HepG2 (cell line): ENCODE measurements around the gene TRIM23. TPM values are rescaled to one million over a fixed set of nuclear protein-coding genes. Genes with fewer than 3 reads are reported as not detected.
A peak's percentile ranks its signal among the peaks of the same experiment; 100 is the strongest.

Experiments
- ATAC-seq: fragments of 200-7000 bp; cut with Tn5 transposase; 3 replicates; pipeline ENCODE4 v1.9.1; 2020; ENCODE audit warnings: mild to moderate bottlenecking, moderate library complexity
- BruUV-seq: library from RNA; stranded (reverse); fragments of 400-500 nt; replicated peaks from 2 replicates; lab custom pipeline; 2021; lab: Mats Ljungman, UMichigan
- CTCF ChIA-PET: fragments of 300-600 bp; formaldehyde crosslinking; extraction: SDS; loops from one replicate; lab custom pipeline; 2021; ENCODE audit warnings: low total read pairs, inconsistent platforms, low intra/inter-chr PET ratio; lab: Yijun Ruan, JAX
- POLR2A ChIA-PET: fragments of 350-600 bp; sonication (Branson Sonifier 250); formaldehyde crosslinking; loops from one replicate; lab custom pipeline; 2020; ENCODE audit warnings: antibody characterized with exemption, inconsistent platforms; lab: Yijun Ruan, JAX
- DNase-seq: peaks from one replicate; pipeline ENCODE4 v3.0.0-alpha.2; 2015; ENCODE audit warnings: low spot score
- FAIRE-seq: peaks from 3 replicates; lab custom pipeline; 2011; peaks lifted over from hg19 to GRCh38; lab: Jason Lieb, UNC
- H2AFZ ChIP-seq: one replicate; pipeline ENCODE4 v1.6.1; 2011; ENCODE audit warnings: low read length, inconsistent platforms
- H3K27ac ChIP-seq: fragments of 300-600 bp; 3 replicates; pipeline ENCODE4 v1.8.0; 2011; ENCODE audit warnings: mixed run types, mild to moderate bottlenecking, mixed read lengths, low read length, inconsistent platforms; ENCODE audit not compliant: insufficient read depth; ENCODE audit errors: extremely low read length
- H3K27me3 ChIP-seq, 2 experiments: fragments of 200-600 bp in 1 of 2; 2 replicates in 1 of 2; 3 replicates in 1 of 2; pipeline versions ENCODE4 v1.6.0 to v1.8.0; 2011; ENCODE audit warnings: low read length in 2 of 2, mild to moderate bottlenecking in 2 of 2, moderate library complexity in 2 of 2, inconsistent platforms in 1 of 2; ENCODE audit not compliant: insufficient read depth in 2 of 2, control insufficient read depth in 1 of 2
- H3K36me3 ChIP-seq, 2 experiments: fragments of 200-600 bp in 1 of 2; replicated peaks in 1 of 2; 2 replicates in 1 of 2; 3 replicates in 1 of 2; pipeline versions ENCODE4 v1.5.1 to v1.8.0; 2011; ENCODE audit warnings: low read length in 2 of 2, inconsistent platforms in 1 of 2; ENCODE audit not compliant: insufficient read depth in 2 of 2, control insufficient read depth in 1 of 2
- H3K4me1 ChIP-seq: 2 replicates; pipeline ENCODE4 v1.5.1; 2012; ENCODE audit warnings: low read length, inconsistent platforms; ENCODE audit not compliant: insufficient read depth
- H3K4me2 ChIP-seq: 2 replicates; pipeline ENCODE4 v1.6.0; 2011; ENCODE audit warnings: low read depth, low read length, inconsistent platforms
- H3K4me3 ChIP-seq, 3 experiments: fragments of 200-600 bp in 1 of 3; sonication (generic), shearing (Covaris generic) in 1 of 3; replicated peaks in 1 of 3; 2 replicates each; pipeline ENCODE4 v1.5.1; 2011 to 2016; ENCODE audit warnings: low read length in 3 of 3, inconsistent platforms in 2 of 3, low read depth in 2 of 3, mild to moderate bottlenecking in 2 of 3, control low read depth in 1 of 3, mixed read lengths in 1 of 3; ENCODE audit not compliant: insufficient read depth in 1 of 3
- H3K79me2 ChIP-seq: one replicate; pipeline ENCODE4 v1.6.1; 2011; ENCODE audit warnings: low read length, inconsistent platforms; ENCODE audit not compliant: insufficient read depth
- H3K9ac ChIP-seq: 2 replicates; pipeline ENCODE4 v1.6.0; 2011; ENCODE audit warnings: mild to moderate bottlenecking, low read depth, low read length, inconsistent platforms; ENCODE audit not compliant: insufficient read depth
- H3K9me3 ChIP-seq: 2 replicates; pipeline ENCODE4 v1.5.1; 2012; ENCODE audit warnings: mild to moderate bottlenecking, low read length
- H4K20me1 ChIP-seq: 2 replicates; pipeline ENCODE4 v1.6.0; 2011; ENCODE audit warnings: inconsistent platforms, mild to moderate bottlenecking, low read length, moderate library complexity; ENCODE audit not compliant: insufficient read depth
- DZIP1 ChIP-seq: sonication (generic); formaldehyde crosslinking; IDR thresholded peaks from 2 replicates; pipeline ENCODE4 v1.5.0; 2020; ENCODE audit warnings: mild to moderate bottlenecking, missing genetic modification reagents
- ELF1 ChIP-seq: sonication (generic); formaldehyde crosslinking; IDR thresholded peaks from 2 replicates; pipeline ENCODE4 v1.4.0; 2020; ENCODE audit warnings: missing genetic modification reagents
- MED13 ChIP-seq: sonication (generic); formaldehyde crosslinking; IDR thresholded peaks from 2 replicates; pipeline ENCODE4 v1.5.0; 2020; ENCODE audit warnings: missing genetic modification reagents
- RARG ChIP-seq: sonication (generic); formaldehyde crosslinking; IDR thresholded peaks from 2 replicates; pipeline ENCODE4 v1.4.0; 2020; ENCODE audit warnings: low read depth, mild to moderate bottlenecking, missing genetic modification reagents
- RBAK ChIP-seq: sonication (generic); formaldehyde crosslinking; IDR thresholded peaks from 2 replicates; pipeline ENCODE4 v1.5.1; 2020; ENCODE audit warnings: mild to moderate bottlenecking, missing genetic modification reagents
- TFE3 ChIP-seq: IDR thresholded peaks from 2 replicates; pipeline ENCODE4 v1.6.1; 2016
- ZFP36 ChIP-seq: fragments of 150-350 bp; IDR thresholded peaks from 2 replicates; pipeline ENCODE4 v1.6.1; 2018; ENCODE audit warnings: borderline replicate concordance, low read length, low read depth; ENCODE audit not compliant: partially characterized antibody
- ZFYVE20 ChIP-seq: sonication (generic); formaldehyde crosslinking; IDR thresholded peaks from 2 replicates; pipeline ENCODE4 v1.8.0; 2023; ENCODE audit warnings: low read depth, mild to moderate bottlenecking, moderate library complexity, missing genetic modification reagents, borderline replicate concordance
- ZNF350 ChIP-seq: sonication (generic); formaldehyde crosslinking; IDR thresholded peaks from 2 replicates; pipeline ENCODE4 v1.4.0; 2020; ENCODE audit warnings: mild to moderate bottlenecking, low read depth, missing genetic modification reagents, borderline replicate concordance
- ZNF44 ChIP-seq: sonication (generic); formaldehyde crosslinking; IDR thresholded peaks from 2 replicates; pipeline ENCODE4 v1.5.1; 2020; ENCODE audit warnings: mild to moderate bottlenecking, missing genetic modification reagents
- ZNF691 ChIP-seq: sonication (generic); formaldehyde crosslinking; IDR thresholded peaks from 2 replicates; pipeline ENCODE4 v1.4.0; 2020; ENCODE audit warnings: missing genetic modification reagents, low read depth, mild to moderate bottlenecking, borderline replicate concordance
- ZNF770 ChIP-seq: sonication (generic); formaldehyde crosslinking; IDR thresholded peaks from 2 replicates; pipeline ENCODE4 v1.5.0; 2020; ENCODE audit warnings: mild to moderate bottlenecking, missing genetic modification reagents
- WGBS: methylation state at CpG from one replicate; pipeline ENCODE4 v1.1.6; 2017; ENCODE audit warnings: low lambda C conversion rate; 5-methylcytosine and 5-hydroxymethylcytosine counted together
- in situ Hi-C: cut with HindIII; loops from 2 replicates; pipeline ENCODE4 v1.10.0; 2017; ENCODE audit warnings: low pct_unique_long_range_greater_than_20kb; ENCODE audit not compliant: extremely low pct_ligation_motif_present
- intact Hi-C: fragments of 100-400 bp; cut with micrococcal nuclease; formaldehyde crosslinking; loops from one replicate; pipeline ENCODE4 v1.10.0; 2022; ENCODE audit not compliant: unreplicated experiment
- polyA plus RNA-seq, 8 experiments: library from polyadenylated mRNA; depleted of rRNA in 3 of 8; stranded (reverse) in 7 of 8; unstranded in 1 of 8; fragments of >200 nt; fragmentation: Illumina TruSeq in 4 of 8; extraction: Trizol in 4 of 8; gene quantifications; 2 replicates each; pipeline versions ENCODE4 v1.2.1 to v1.2.3, GENCODE V29; 2011 to 2016; ENCODE audit warnings: low read depth in 4 of 8, missing spikeins in 1 of 8, mixed read lengths in 1 of 8; ENCODE audit not compliant: insufficient read depth in 1 of 8
- total RNA-seq, 5 experiments: library from RNA; depleted of rRNA; stranded (reverse); fragments of >200 nt; fragmentation: Illumina TruSeq; extraction: Trizol; gene quantifications; 2 replicates each; pipeline ENCODE4 v1.2.3, GENCODE V29; 2016; ENCODE audit warnings: low read depth in 1 of 5

TRIM23 gene
- total and polyA plus RNA-seq, 2 of the 13 experiments (the other 11 are each of a cell fraction or from before 2014, with no cell fraction given): 4.6 to 11.4 TPM

- TF ChIP-seq ZNF691 (CRISPR knock-in tag): no peak
Observed at GRCh38 chr5:65625743-65626142, 1.6 kb upstream of the TRIM23 start (continued).

GRCh38 chr5:65624571-65625555 lies 730 bp upstream of the TRIM23 start, which contains the start of the genes SHLD3 and TRAPPC13:
Gene SHLD3, plus strand, starts transcription at chr5:65625027. Its CDS starts 4,561 bp downstream, at chr5:65629588.
Gene TRAPPC13, plus strand, starts transcription at chr5:65625027. Its CDS starts 34 bp downstream, at chr5:65625061.
- WGBS: under 1% methylated on average over 36 of the region's 36 CpGs
- no peaks in the 10 kb centered on the region for H4K20me1 ChIP-seq
- FAIRE-seq (peak; percentile 50), DNase-seq (peak; percentile 88), ATAC-seq (peak; percentile 84)
- BruUV-seq: TSS peak; percentile 81
- H3K9ac ChIP-seq: peak within 1 kb of the TSS; percentile 93
- peaks cover 0 to 4% of the 10 kb centered on the region in 2 experiments; a peak in 2 of 5 replicates for H3K27me3 ChIP-seq
- H3K9me3 ChIP-seq: no peaks in the 10 kb centered on the region
- peak within 1 kb of the TSS; percentile 95 for H3K27ac ChIP-seq
- POLR2A ChIA-PET: interaction anchor here (1.3 to 1.8 kb wide), 3 partner anchors 35 to 62 kb away, joined by 3 to 11 read pairs (median 5); partner anchors contain the start of genes CENPK and PPWD1
- peak within 1 kb of the TSS; percentile 90 to 98 (median 95) for H3K4me3 ChIP-seq
- H3K36me3 ChIP-seq: peaks cover 2 to 8% of the 10 kb centered on the region in 2 experiments; a peak in 3 of 5 replicates
- peaks cover 28% of the 10 kb centered on the region for H3K4me1 ChIP-seq
- H2AFZ ChIP-seq: peak within 1 kb of the TSS; percentile 95
- peak within 1 kb of the TSS; percentile 83 for H3K4me2 ChIP-seq
- CTCF ChIA-PET: no interaction called here
- in situ Hi-C loops: no loop called here
- peaks cover 51% of the 10 kb centered on the region for H3K79me2 ChIP-seq
- intact Hi-C loops: loop anchor here (5.0 to 10.0 kb wide), 2 partner anchors 63 to 300 kb away; partner anchors contain the start of genes CENPK, ERBIN and PPWD1
- TF ChIP-seq RBAK (CRISPR knock-in tag) (no peak), ZNF350 (no peak), DZIP1 (0 out of 2 replicates have a peak, but pooled peaks have one; percentile 38), ZFYVE20 (no peak), MED13 (CRISPR knock-in tag) (no peak), ELF1 (CRISPR knock-in tag) (peak; percentile 63), ZFP36 (no peak), RARG (CRISPR knock-in tag) (no peak), ZNF44 (no peak), TFE3 (CRISPR knock-in tag) (no peak; the same call in 1 of the 2 replicates), ZNF770 (CRISPR knock-in tag) (0 out of 2 replicates have a peak, but pooled peaks have one; percentile 8)
